HG03280 (cell line): ENCODE measurements around the gene STXBP6.

ENCODE experiments used
- ATAC-seq: cut with Tn5 transposase; IDR thresholded peaks from one replicate; pipeline ENCODE4 v1.9.1; 2021; ENCODE audit warnings: mild to moderate bottlenecking, moderate library complexity; ENCODE audit not compliant: unreplicated experiment

STXBP6 gene

GRCh38 chr14:25019892-25020291, 30.1 kb downstream of the STXBP6 start:
- no peak for ATAC-seq

GRCh38 chr14:25017562-25017961, 32.4 kb downstream of the STXBP6 start:
- no peak for ATAC-seq

GRCh38 chr14:25015761-25016160, 34.2 kb downstream of the STXBP6 start:
- no peak for ATAC-seq

- ATAC-seq: no peak
Measured at GRCh38 chr14:25014440-25014839, 35.5 kb downstream of the STXBP6 start.

- no peak for ATAC-seq
Measured at GRCh38 chr14:25011095-25011494, 38.9 kb downstream of the STXBP6 start.

- no peak for ATAC-seq
Measured at GRCh38 chr14:25010471-25010870, 39.5 kb downstream of the STXBP6 start.

- ATAC-seq: no peak
Measured at GRCh38 chr14:25009891-25010290, 40.1 kb downstream of the STXBP6 start.

GRCh38 chr14:25007832-25008231, 42.1 kb downstream of the STXBP6 start:
- no peak for ATAC-seq

GRCh38 chr14:25006961-25007795, 42.8 kb downstream of the STXBP6 start:
- ATAC-seq: no peak

- ATAC-seq: no peak
Measured at GRCh38 chr14:25006031-25006430, 43.9 kb downstream of the STXBP6 start.

GRCh38 chr14:25004389-25004809, 45.5 kb downstream of the STXBP6 start:
- no peak for ATAC-seq

GRCh38 chr14:25003537-25003936, 46.4 kb downstream of the STXBP6 start:
- no peak for ATAC-seq

- ATAC-seq: no peak
Measured at GRCh38 chr14:25001601-25002000, 48.3 kb downstream of the STXBP6 start.

GRCh38 chr14:25001156-25001555, 48.8 kb downstream of the STXBP6 start:
- no peak for ATAC-seq

- ATAC-seq: no peak
Measured at GRCh38 chr14:24999157-24999556, 50.8 kb downstream of the STXBP6 start.

- ATAC-seq: no peak
Measured at GRCh38 chr14:24996930-24997725, 52.8 kb downstream of the STXBP6 start.

GRCh38 chr14:24995016-24995415, 54.9 kb downstream of the STXBP6 start:
- no peak for ATAC-seq

- no peak for ATAC-seq
Measured at GRCh38 chr14:24993631-24994030, 56.3 kb downstream of the STXBP6 start.

- ATAC-seq: no peak
Measured at GRCh38 chr14:24992624-24993360, 57.2 kb downstream of the STXBP6 start.

GRCh38 chr14:24991821-24992220, 58.1 kb downstream of the STXBP6 start:
- ATAC-seq: no peak

GRCh38 chr14:24991288-24991687, 58.7 kb downstream of the STXBP6 start:
- no peak for ATAC-seq
